Suppressor macrophage treated with lipopolysaccharide for 4 hours (primary cell): ENCODE data around the gene SGMS1.
"Not testable (repeated sequence)": the region's sequence is repeated elsewhere in the genome, so short reads cannot be mapped to it uniquely, and the experiment has no call there.

Source experiments
- DNase-seq: peaks from one replicate; pipeline ENCODE4 v3.0.0-alpha.2; 2020

SGMS1 gene

DNA sequence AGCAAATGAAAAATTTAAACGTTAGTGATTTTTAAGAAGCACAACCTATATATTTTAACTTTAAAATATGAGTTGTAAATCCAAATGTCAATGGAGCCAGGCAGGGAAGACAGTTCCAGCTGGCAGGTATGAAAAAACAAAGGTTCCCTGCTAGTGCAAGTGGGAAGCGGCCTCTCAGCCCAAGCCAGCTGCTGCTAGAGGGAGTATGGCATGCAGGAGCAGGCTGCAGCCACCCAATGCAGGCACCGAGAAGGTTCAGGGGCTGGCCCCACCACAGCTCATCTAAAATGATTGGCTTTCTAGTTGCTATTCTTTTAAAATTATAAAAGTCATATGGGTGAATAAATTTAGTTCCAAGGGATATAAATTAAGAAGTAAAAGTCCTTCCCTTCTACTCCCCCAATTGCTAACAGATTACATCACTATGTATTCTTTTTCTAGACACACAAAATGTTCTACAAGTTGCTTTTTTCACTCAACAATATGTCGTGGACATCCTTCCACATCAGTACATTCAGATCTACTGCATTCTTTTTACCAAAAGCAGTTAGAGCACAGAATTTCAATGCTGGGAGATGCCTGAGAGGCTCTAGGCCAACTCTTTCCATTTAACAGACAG is 69.3 kb downstream of the SGMS1 start:
- no peak for DNase-seq

DNA sequence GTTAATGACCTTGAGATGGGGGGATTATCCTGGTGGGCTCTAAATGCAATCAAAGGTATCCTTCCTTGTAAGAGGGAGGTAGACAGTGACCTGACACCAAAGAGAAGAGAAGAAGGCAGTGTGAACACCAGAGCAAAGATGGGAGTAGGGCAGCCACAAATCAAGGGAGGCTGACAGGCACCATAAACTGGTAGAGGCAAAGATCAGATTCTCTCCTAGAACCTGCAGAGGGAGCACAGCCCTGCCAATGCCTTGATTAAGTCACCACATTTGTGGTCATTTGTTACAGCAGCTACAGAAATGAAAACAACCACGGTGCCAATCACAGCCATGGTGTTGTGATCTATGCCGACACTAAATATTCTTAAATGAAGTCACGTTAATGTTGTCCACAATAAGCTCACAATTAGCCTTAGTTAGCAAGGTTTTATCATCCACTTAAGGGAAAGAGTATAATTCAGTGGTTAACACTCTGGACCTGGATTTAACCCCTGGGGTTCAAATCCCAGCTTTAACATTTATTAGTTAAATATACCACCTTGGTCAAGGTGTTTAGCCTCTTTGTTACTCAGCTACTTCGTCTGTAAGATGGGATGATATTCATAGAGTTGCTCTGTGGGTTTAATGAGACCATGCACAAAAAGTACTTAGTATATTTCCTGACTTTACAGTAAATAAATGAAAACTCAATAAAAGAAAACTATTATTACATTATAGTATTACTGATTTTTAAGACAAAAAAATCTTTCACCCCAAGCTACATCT is 70.8 kb downstream of the SGMS1 start:
- peak; percentile 15 for DNase-seq

- no peak for DNase-seq
Measured at GRCh38 chr10:50552308-50552707, 71.4 kb downstream of the SGMS1 start.

DNA sequence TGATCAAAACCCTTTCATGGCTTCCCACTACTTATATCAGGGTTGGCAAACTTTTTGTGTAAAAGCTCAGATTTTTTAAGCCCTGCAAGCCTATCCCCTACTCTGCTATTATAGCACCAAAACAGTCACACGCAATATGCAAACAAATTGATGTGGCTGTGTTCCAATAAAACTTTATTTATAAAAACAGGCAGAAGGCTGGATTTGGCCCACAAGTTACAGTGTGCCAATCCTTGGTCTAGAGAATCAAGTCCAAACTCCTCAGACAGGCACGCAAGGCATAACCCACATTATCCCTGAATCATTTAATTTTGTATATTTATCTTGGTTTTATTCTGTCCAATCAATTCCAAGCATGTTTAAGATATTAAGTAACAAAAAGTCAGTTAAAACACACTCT is 71.9 kb downstream of the SGMS1 start:
- no peak for DNase-seq

GRCh38 chr10:50550291-50550839 is 73.4 kb downstream of the SGMS1 start:
- no peak for DNase-seq

DNA sequence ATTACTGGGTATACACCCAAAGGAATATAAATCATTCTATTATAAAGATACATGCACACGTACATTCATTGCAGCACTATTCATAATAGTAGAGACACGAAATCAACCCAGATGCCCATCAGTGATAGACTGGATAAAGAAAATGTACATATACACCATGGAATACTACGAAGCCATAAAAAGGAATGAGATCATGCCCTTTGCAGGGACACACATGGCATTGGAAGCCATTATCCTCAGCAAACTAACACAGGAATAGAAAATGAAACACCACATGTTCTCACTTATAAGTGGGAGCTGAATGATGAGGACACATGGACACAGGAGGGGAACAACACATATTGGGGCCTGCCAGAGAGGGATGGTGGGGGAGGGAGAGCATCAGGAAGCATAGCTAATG is 74.6 kb downstream of the SGMS1 start:
- not testable (repeated sequence) for DNase-seq

- not testable (repeated sequence) for DNase-seq
Measured at GRCh38 chr10:50548481-50548880, 75.3 kb downstream of the SGMS1 start.

- DNase-seq, result not testable (repeated sequence)
Measured at GRCh38 chr10:50546287-50546686, 77.5 kb downstream of the SGMS1 start.

- DNase-seq, result no peak
Measured at GRCh38 chr10:50545846-50546245, 77.9 kb downstream of the SGMS1 start.

DNA sequence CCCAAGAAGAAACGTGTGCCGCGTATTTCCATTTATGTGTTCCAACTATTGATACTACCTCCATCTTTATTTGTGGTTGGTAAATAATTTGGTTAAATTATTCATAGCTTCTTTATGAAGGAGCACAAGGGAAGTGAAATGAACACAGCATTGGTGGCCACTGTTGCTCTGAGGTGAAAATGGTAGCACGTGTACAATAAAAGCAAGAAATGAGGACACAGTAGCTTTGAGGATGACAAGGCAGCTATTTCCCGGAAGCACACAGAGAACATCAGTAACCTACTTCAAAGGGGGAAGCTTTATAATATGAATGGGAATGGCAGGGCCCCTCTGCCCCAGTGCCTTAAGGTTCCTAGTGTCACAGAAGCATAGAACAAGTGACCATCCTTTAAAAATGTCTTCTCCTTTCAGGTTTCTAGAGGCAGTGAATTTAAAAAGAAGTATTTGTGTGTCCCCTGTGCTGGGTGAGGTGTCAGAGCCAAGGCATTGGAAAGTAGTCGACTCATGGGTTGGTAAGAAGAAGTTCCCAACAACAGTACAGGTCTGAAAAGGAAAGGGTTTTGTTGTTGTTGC is 78.8 kb downstream of the SGMS1 start:
- no peak for DNase-seq

DNA sequence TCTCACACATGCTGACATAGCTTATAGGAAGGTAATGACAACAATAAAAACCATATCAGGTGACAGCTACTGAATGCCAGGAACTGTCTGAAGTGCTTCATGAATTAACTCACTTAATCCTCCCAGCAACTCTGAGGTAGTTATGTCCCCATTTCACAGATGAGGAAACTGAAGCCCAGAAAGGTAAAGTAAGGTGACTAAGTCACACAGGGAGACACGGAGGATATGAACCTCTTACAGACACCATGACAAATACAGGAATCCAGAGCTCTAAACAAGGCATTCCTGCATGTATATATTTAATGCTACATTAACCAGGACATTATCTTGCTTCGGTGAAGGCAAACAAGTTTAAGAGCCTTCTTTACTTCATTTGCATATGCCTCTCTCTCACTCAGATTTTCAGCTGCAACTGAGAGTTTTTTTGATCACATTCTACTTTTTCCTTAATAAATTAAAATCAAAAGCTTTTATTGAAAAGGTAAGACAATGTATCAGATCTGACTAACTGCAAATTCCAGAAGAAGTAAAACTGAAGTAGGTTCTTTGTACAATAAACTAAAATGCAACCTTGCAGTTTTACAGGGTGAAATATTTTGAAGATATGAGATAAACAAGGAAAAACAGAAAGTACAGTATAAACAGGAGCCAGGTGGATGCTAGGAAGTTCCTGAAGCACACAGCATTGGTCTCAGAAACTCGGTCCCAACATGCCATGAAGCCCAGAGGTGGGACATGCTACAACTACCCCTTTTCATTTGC is 79.5 kb downstream of the SGMS1 start:
- DNase-seq, result no peak

- no peak for DNase-seq
Measured at GRCh38 chr10:50542871-50543270, 80.9 kb downstream of the SGMS1 start.

DNA sequence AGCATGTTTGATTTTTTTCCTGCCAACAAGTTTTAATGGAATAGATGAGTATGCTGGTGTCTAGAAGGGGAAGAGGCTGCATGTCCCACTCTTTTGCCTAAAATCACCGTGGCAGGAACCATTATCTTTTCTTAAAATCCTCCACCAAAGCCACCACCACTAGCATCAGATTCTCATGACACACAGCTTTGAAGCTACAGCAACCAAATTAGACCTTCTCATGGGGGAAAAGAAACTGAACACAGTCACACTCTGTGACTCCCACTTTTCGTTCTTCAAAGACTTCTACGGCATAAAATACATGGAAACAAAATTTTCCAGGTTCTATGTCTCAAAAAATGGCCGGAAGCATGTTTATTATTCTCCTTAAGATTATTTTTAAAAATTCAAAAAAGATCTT is 81.8 kb downstream of the SGMS1 start:
- DNase-seq, result no peak

DNA sequence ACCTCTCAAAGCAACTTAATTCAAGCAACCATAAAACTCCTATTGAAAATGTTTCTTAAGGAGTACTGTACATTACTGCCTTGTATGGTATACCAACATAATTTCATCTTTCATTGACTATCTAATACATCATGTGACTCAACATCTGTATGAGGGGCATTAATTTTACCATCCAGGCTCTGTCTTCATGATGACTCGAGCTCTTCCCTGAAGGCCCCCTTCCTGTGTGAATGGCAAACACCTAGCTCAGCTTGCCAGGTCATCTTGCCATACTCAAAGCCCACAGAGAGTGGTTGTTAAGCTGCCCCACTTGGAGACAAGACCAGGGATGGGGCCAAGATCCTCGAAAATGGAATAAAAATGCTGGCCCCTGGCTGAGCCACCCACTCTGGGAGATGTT is 82.4 kb downstream of the SGMS1 start:
- DNase-seq, result no peak

DNA sequence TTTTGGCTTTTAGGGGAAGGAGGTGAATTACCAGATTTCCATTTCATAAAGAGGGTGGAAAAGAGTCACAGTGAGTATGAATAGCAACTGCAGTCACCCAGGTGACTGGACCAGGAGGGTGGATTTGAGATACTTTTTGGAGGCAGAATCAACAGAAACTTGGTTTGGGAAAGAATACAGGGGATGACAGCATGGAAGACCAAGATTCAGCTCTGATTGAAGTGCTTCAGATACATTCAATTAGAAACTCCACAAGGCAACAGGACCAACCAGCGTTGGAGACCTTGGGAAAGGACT is 83.0 kb downstream of the SGMS1 start:
- no peak for DNase-seq

- peak; percentile 88 for DNase-seq
Measured at GRCh38 chr10:50540069-50540825, 83.5 kb downstream of the SGMS1 start.

DNA sequence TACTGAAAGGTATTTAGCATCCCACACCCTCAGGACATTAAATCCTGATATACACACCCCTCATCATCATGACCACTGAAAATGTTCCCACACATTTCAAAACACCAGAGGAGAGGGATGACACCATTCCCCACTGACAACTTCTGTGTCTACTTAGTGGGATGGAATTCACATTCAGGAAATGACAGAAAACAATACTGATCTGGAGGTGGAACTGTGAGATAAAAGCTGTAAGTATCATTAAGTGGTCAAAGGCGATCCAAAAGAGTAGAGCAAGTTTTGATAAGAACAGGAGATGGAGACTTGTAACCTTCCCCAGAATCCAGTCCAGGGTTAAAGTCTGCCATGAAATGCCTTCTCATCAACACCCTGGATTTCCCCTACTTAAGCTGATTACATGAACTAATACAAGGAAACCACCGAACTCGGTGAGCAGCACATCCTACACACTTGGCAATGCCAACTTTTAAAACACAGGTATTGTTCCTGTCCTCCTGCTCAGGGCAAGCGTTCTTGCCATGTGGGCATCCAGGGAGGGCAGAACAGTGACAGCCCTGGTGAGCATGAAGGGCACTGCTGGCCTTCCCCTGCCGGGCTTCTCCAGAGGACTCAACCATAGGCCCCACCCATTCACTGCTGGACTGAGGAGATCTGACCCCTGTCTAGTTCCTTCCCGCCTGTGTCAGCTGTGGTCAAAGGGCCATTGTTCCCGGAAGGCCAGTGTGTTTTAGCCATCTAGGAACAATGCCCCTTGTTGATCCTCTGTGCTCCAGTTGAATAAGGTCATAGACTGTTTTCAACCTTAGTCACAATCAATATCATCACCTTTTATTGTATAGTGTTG is 85.0 kb downstream of the SGMS1 start:
- peak; percentile 44 for DNase-seq

DNA sequence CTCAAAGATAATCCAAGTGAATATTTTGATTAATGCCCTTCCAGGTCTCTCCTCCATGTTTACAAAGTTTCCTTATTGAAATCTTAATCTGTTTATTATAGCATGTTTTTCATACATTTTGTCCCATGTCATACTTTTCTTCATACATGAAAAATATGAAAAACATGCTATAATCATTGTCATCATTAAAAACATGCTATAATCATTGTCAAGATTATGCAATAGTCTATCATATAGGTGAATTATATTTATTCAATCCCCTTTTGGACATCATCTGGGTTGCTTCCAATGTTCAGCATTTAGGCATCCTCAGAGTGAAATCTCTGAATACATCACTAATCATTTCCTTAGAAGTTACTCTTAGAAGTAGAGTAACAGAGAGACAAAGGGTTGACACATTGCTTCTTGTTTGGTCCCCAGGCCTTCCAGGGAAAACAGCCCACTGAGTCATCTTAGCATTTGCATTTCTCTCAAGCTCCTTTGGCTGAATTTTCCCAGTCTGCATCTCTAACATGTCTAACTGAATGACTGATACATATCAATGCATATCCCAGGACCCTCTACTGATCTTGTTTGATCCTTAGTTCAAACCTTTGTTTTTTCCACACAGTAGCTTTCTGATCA is 87.0 kb downstream of the SGMS1 start:
- DNase-seq, result no peak

DNA sequence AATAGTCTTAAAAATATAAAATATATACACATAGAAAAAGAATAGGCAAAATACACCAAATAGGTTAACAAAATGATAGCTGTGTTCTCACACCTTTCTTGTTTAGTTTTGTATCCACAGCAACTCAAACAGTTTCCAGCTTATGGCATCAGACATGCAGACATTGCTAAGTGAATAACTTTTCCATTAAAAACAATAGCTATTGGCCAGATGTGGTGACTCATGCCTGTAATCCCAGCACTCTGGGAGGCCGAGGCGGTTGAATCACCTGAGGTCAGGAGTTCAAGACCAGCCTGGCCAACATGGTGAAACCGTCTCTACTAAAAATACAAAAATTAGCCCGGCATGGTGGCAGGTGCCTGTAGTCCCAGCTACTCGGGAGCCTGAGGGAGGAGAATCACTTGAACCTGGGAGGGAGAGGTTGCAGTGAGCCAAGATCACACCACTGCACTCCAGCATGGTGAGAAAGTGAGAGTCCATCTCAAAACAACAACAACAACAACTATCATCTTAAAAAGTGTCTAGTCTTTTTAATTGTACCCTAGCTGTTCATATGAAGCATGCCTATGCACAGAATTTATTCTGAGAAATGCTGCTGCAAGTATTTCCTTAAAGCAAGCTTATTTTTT is 88.9 kb downstream of the SGMS1 start:
- DNase-seq, result not testable (repeated sequence)

DNA sequence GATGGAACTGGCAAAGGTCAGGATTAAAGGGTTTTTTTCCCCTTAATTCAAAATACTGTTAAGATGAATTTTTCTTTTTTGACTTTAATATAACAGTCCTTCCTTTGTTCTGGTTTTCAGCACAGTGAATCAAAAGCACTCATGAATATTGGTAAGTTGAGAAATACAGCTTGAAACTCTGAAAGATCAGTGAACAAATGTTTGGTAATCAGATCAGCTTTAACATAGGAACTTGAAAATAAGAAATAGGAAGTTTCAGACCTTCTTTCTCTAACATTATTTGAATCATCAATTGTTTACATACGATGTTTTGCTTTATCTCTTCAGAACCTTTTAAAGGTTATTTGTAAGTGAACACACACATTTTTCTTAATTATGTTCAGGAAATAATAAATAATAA is 90.5 kb downstream of the SGMS1 start:
- peak; percentile 42 for DNase-seq
